GM10248 (cell line): ENCODE measurements around the gene SRC.

Source experiments
- CTCF ChIA-PET: fragments of 300-600 bp; sonication (Branson Sonifier 250); formaldehyde crosslinking; extraction: SDS; loops from one replicate; lab custom pipeline; 2021; ENCODE audit warnings: antibody characterized with exemption; lab: Yijun Ruan, JAX
- POLR2A ChIA-PET: fragments of 350-650 bp; sonication (Branson Sonifier 250); formaldehyde crosslinking; extraction: SDS; loops from one replicate; lab custom pipeline; 2020; ENCODE audit warnings: antibody characterized with exemption; lab: Yijun Ruan, JAX
- DNase-seq: peaks from one replicate; pipeline ENCODE4 v3.0.0; 2012; ENCODE audit errors: extremely low spot score
- TF ChIP-seq, protein P1 (sequence below): IDR thresholded peaks from 2 replicates; pipeline ENCODE4 v1.5.1; 2012; ENCODE audit warnings: mild to moderate bottlenecking, low read depth; ENCODE audit errors: extremely low read depth, missing control alignments, control extremely low read depth

The SRC gene

GRCh38 chr20:37356387-37356786, 10.4 kb downstream of the SRC start:
- no peak for DNase-seq
- POLR2A ChIA-PET = interaction anchor here (0.5 to 0.9 kb wide), 2 partner anchors 8 to 87 kb away, joined by 3 read pairs; no protein-coding TSS in a partner anchor
- CTCF ChIA-PET = interaction anchor here (1.1 to 1.8 kb wide), 5 partner anchors 9 to 86 kb away, joined by 3 to 6 read pairs (median 3); no protein-coding TSS in a partner anchor
- TF ChIP-seq, protein P1, sequence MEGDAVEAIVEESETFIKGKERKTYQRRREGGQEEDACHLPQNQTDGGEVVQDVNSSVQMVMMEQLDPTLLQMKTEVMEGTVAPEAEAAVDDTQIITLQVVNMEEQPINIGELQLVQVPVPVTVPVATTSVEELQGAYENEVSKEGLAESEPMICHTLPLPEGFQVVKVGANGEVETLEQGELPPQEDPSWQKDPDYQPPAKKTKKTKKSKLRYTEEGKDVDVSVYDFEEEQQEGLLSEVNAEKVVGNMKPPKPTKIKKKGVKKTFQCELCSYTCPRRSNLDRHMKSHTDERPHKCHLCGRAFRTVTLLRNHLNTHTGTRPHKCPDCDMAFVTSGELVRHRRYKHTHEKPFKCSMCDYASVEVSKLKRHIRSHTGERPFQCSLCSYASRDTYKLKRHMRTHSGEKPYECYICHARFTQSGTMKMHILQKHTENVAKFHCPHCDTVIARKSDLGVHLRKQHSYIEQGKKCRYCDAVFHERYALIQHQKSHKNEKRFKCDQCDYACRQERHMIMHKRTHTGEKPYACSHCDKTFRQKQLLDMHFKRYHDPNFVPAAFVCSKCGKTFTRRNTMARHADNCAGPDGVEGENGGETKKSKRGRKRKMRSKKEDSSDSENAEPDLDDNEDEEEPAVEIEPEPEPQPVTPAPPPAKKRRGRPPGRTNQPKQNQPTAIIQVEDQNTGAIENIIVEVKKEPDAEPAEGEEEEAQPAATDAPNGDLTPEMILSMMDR = no peak

DNA sequence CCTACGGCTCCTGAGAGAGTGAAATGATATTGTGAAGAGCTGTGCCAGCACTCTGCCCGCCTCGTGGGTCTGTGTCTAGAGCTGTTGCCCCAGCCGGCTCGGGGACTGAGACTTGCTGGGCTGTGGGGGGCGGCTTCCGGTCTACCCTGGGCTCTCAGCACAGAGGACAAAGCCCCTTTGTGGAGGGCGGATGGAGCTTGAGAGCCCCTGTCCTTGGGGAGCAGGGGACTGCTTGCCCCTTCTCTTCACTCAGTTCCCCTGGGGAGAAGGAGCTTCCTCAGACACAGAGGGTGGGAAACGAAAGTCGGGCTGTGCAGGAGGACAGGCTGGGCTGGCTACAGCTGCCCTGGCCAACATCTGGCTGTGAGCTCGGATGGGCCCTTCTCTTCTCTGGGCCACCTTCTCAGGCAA, 11.0 kb downstream of the SRC start:
- TF ChIP-seq, protein P1 = no peak
- DNase-seq = no peak
- ChIA-PET CTCF (interaction anchor here (0.9 to 1.8 kb wide), 6 partner anchors 8 to 86 kb away, joined by 3 to 6 read pairs (median 3); no protein-coding TSS in a partner anchor), POLR2A (interaction anchor here (0.5 kb wide), 1 partner anchor 88 kb away, joined by 3 read pairs; no protein-coding TSS in a partner anchor)

GRCh38 chr20:37357481-37358365, 11.8 kb downstream of the SRC start:
- TF ChIP-seq, protein P1 = no peak
- DNase-seq = no peak
- ChIA-PET CTCF (interaction anchor here (0.9 to 1.8 kb wide), 5 partner anchors 25 to 87 kb away, joined by 3 to 5 read pairs (median 3); no protein-coding TSS in a partner anchor), POLR2A (no interaction called here)

DNA sequence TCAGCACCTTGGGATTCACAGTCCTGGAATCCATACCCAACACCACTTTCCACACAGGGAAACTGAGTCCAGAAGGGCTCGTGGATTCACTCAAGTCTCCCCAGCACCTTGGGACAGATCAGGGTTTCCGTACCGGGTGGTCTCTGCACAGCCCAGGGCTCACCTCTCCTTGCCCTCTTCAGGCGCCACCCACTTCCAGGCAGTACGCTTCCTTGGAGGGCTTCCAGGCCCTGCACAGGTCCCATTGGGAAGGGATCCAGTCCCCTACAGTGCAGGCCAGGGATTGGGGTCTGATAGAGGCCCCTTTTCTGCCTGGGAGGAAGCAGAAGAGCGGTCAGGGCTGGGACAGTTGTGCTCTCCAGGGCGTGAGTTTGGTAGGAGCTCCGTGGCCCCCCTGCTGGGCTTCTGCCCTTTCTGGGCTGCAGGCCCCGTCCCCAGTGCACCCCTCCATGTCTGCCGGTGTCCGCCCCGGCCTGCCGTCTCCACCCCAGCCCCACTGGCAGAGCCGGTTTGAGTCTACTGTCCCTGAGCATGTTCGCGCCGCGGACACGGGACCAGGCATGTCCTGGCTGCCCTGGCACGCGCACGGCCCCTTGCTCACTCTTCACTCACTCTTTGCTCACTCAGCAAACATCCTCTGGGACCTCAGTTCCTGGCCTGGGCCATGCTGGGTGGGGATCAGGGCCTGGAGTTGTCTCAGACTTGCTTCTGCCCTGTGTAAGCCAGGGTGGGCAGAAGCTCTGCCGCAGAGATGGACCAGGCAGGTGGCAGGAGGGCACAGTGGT, 12.6 kb downstream of the SRC start:
- TF ChIP-seq, protein P1 = no peak
- ChIA-PET CTCF (no interaction called here), POLR2A (no interaction called here)
- DNase-seq = no peak

DNA sequence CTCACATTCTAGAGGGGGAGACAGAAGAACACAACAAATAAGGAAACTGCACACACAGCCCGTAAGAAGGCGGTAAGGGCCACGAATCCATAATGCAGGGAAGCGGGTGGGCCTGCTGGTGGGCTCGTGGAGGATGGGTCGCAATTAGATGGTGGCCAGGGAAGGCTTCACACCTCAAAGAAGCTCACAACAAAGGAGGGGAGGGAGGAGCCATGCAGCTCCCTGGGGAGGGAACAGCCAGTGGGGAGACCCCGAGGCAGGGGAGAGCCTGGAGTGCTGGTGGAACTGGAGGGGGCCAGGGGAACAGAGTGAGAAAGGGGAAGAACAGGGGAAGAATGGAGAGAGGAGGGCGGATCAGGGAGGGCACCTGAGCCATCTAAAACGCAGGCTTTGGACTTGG, 13.4 kb downstream of the SRC start:
- ChIA-PET POLR2A (interaction anchor here (0.6 kb wide), 1 partner anchor 80 kb away, joined by 3 read pairs; no protein-coding TSS in a partner anchor), CTCF (no interaction called here)
- TF ChIP-seq, protein P1 = no peak
- no peak for DNase-seq

DNA sequence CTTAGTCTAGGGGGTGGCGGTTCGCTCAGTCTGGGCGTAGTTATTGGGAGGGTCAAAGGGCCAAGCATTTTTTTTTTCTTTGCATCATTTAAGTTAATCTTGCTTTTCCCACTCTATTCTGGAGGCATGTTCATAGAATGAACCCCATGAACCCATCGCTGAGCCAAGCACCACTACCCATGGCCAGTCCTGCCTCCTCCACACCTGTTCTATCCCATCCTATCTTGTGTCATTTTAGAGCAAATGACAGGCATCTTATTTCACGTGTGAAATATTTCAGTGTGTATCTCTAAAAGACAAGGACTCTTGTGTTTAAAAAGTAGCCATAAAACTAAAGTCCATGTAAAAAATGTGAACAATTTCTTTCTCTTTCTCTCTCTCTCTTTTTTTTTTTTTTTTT, 13.9 kb downstream of the SRC start:
- CTCF ChIA-PET = no interaction called here
- POLR2A ChIA-PET = interaction anchor here (1.1 kb wide), 1 partner anchor 24 kb away, joined by 11 read pairs; no protein-coding TSS in a partner anchor
- TF ChIP-seq, protein P1 = no peak
- DNase-seq = no peak
